Panc1 (cell line): ENCODE data around the gene ZDHHC8. TPM values are rescaled to one million over a fixed set of nuclear protein-coding genes. Genes with fewer than 3 reads are reported as not detected.

Source experiments
- ATAC-seq: fragments of 200-7000 bp; cut with Tn5 transposase; 2 replicates; pipeline ENCODE4 v1.9.1; 2020; ENCODE audit warnings: mild to moderate bottlenecking, moderate library complexity
- BruUV-seq: library from RNA; stranded (reverse); fragments of 400-500 nt; replicated peaks from 2 replicates; lab custom pipeline; 2021; lab: Mats Ljungman, UMichigan
- CTCF ChIA-PET: fragments of 300-600 bp; sonication (Branson Sonifier 250); formaldehyde crosslinking; loops from one replicate; lab custom pipeline; 2022; ENCODE audit warnings: antibody characterized with exemption; lab: Charles Lee
- POLR2A ChIA-PET: fragments of 300-600 bp; sonication (Branson Sonifier 250); formaldehyde crosslinking; loops from one replicate; lab custom pipeline; 2022; ENCODE audit warnings: antibody characterized with exemption; lab: Charles Lee
- DNase-seq: peaks from one replicate; pipeline ENCODE4 v3.0.0-alpha.2; 2010; ENCODE audit warnings: low read depth, low spot score
- H3K27ac ChIP-seq: 2 replicates; pipeline ENCODE4 v1.5.1; 2011; ENCODE audit warnings: mild to moderate bottlenecking, low read length, inconsistent platforms
- H3K27me3 ChIP-seq: fragments of 200-500 bp; sonication (Bioruptor generic); 2 replicates; pipeline ENCODE4 v1.6.0; 2014; ENCODE audit warnings: low read length, inconsistent platforms; ENCODE audit not compliant: control insufficient read depth, insufficient read depth
- H3K36me3 ChIP-seq: fragments of 200-500 bp; sonication (Bioruptor generic); 2 replicates; pipeline ENCODE4 v1.5.1; 2014; ENCODE audit warnings: inconsistent platforms, mild to moderate bottlenecking, low read length, moderate library complexity; ENCODE audit not compliant: control insufficient read depth, insufficient read depth
- H3K4me1 ChIP-seq: 2 replicates; pipeline ENCODE4 v1.5.1; 2011; ENCODE audit warnings: inconsistent platforms, mild to moderate bottlenecking, low read length, moderate library complexity; ENCODE audit not compliant: control insufficient read depth, insufficient read depth
- H3K4me3 ChIP-seq, 2 experiments: 2 replicates each; pipeline ENCODE4 v1.5.1; 2011 to 2012; ENCODE audit warnings: low read depth in 2 of 2, low read length in 2 of 2, mild to moderate bottlenecking in 2 of 2, inconsistent platforms in 1 of 2, moderate library complexity in 1 of 2
- H3K9me3 ChIP-seq: fragments of 200-500 bp; sonication (Bioruptor generic); 2 replicates; pipeline ENCODE4 v1.5.1; 2014; ENCODE audit warnings: low read depth, mild to moderate bottlenecking, inconsistent platforms, low read length, moderate library complexity; ENCODE audit not compliant: control insufficient read depth, insufficient read depth
- CTCF ChIP-seq: fragments of 450-650 bp; IDR thresholded peaks from 2 replicates; pipeline ENCODE4 v1.5.1; 2017; ENCODE audit warnings: mild to moderate bottlenecking
- POLR2AphosphoS5 ChIP-seq: IDR thresholded peaks from 2 replicates; pipeline ENCODE4 v1.6.1; 2012; ENCODE audit warnings: mild to moderate bottlenecking, low read depth, low read length, moderate library complexity
- SIN3A ChIP-seq: IDR thresholded peaks from 2 replicates; pipeline ENCODE4 v1.6.1; 2012; ENCODE audit warnings: low read depth, mild to moderate bottlenecking, low read length, moderate library complexity, borderline replicate concordance; ENCODE audit not compliant: insufficient read depth
- TCF7L2 ChIP-seq: IDR thresholded peaks from 2 replicates; pipeline ENCODE4 v1.6.1; 2011; ENCODE audit warnings: mild to moderate bottlenecking, low read depth, low read length, inconsistent platforms
- in situ Hi-C: cut with HindIII; loops from 2 replicates; pipeline ENCODE4 v1.10.0; 2016; ENCODE audit warnings: low sequenced_read_pairs, low pct_unique_long_range_greater_than_20kb
- intact Hi-C: fragments of 100-400 bp; cut with micrococcal nuclease; formaldehyde crosslinking; loops from one replicate; pipeline ENCODE4 v1.10.0; 2022; ENCODE audit not compliant: unreplicated experiment
- total RNA-seq: library from RNA; stranded (reverse); gene quantifications from one replicate; pipeline ENCODE4 v1.2.1, GENCODE V29; 2021; ENCODE audit not compliant: unreplicated experiment
- TF ChIP-seq, protein P1 (sequence below), 2 experiments: IDR thresholded peaks; 2 replicates each; pipeline ENCODE4 v1.6.1; 2011 to 2012; ENCODE audit warnings: low read depth in 2 of 2, control low read depth in 1 of 2, low read length in 1 of 2, mild to moderate bottlenecking in 1 of 2, moderate library complexity in 1 of 2; ENCODE audit not compliant: insufficient read depth in 1 of 2

Gene ZDHHC8
- total RNA-seq, 1 experiment from 2014 or later = 79.0 TPM

GRCh38 chr22:20143883-20144665, 12.5 kb downstream of the ZDHHC8 start:
- in situ Hi-C loops (no loop called here), intact Hi-C loops (no loop called here)
- BruUV-seq = no TSS peak
- Histone ChIP-seq H3K9me3 (no peaks in the 10 kb centered on the region), H3K4me3 (no peak overlapping the region), H3K36me3 (no peaks in the 10 kb centered on the region), H3K27ac (no peak overlapping the region), H3K27me3 (no peaks in the 10 kb centered on the region), H3K4me1 (no peaks in the 10 kb centered on the region)
- CTCF ChIA-PET = no interaction called here
- POLR2A ChIA-PET = interaction anchor here (0.6 kb wide), 1 partner anchor 174 kb away, joined by 3 read pairs; no protein-coding TSS in a partner anchor
- TF ChIP-seq POLR2AphosphoS5 = no peak
- TF ChIP-seq, protein P1, sequence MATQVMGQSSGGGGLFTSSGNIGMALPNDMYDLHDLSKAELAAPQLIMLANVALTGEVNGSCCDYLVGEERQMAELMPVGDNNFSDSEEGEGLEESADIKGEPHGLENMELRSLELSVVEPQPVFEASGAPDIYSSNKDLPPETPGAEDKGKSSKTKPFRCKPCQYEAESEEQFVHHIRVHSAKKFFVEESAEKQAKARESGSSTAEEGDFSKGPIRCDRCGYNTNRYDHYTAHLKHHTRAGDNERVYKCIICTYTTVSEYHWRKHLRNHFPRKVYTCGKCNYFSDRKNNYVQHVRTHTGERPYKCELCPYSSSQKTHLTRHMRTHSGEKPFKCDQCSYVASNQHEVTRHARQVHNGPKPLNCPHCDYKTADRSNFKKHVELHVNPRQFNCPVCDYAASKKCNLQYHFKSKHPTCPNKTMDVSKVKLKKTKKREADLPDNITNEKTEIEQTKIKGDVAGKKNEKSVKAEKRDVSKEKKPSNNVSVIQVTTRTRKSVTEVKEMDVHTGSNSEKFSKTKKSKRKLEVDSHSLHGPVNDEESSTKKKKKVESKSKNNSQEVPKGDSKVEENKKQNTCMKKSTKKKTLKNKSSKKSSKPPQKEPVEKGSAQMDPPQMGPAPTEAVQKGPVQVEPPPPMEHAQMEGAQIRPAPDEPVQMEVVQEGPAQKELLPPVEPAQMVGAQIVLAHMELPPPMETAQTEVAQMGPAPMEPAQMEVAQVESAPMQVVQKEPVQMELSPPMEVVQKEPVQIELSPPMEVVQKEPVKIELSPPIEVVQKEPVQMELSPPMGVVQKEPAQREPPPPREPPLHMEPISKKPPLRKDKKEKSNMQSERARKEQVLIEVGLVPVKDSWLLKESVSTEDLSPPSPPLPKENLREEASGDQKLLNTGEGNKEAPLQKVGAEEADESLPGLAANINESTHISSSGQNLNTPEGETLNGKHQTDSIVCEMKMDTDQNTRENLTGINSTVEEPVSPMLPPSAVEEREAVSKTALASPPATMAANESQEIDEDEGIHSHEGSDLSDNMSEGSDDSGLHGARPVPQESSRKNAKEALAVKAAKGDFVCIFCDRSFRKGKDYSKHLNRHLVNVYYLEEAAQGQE (IDR thresholded peaks at IDR 0.05; ENCODE audit: insufficient read depth in 1 of 2, low read depth in 2 of 2, low read length in 1 of 2) = no peak
- no peak for TF ChIP-seq SIN3A
- TF ChIP-seq TCF7L2 = no peak
- no peak for TF ChIP-seq CTCF
- no peak for ATAC-seq
- no peak for DNase-seq

GRCh38 chr22:20145206-20145831, 13.7 kb downstream of the ZDHHC8 start:
- no peaks in the 10 kb centered on the region for H3K4me1 ChIP-seq
- H3K27ac ChIP-seq = no peak overlapping the region
- CTCF ChIA-PET = no interaction called here
- intact Hi-C loops = no loop called here
- DNase-seq (no peak), ATAC-seq (no peak)
- in situ Hi-C loops = no loop called here
- TF ChIP-seq POLR2AphosphoS5 (no peak), CTCF (no peak), TCF7L2 (no peak), SIN3A (no peak)
- TF ChIP-seq, protein P1 (IDR thresholded peaks at IDR 0.05; ENCODE audit: insufficient read depth in 1 of 2, low read depth in 2 of 2, low read length in 1 of 2) = no peak
- BruUV-seq = no TSS peak
- H3K27me3 ChIP-seq = no peaks in the 10 kb centered on the region
- no peaks in the 10 kb centered on the region for H3K9me3 ChIP-seq
- POLR2A ChIA-PET = no interaction called here
- no peak overlapping the region for H3K4me3 ChIP-seq
- H3K36me3 ChIP-seq = no peaks in the 10 kb centered on the region
